BE2C (cell line): ENCODE measurements around the gene BUB1. TPM values are rescaled to one million over a fixed set of nuclear protein-coding genes. Genes with fewer than 3 reads are reported as not detected.

Experiments
- DNase-seq: peaks from one replicate; pipeline ENCODE4 v3.0.0-alpha.2; 2020
- H3K27me3 ChIP-seq: fragments of 250-450 bp; sonication (Bioruptor Pico); 2 replicates; pipeline ENCODE4 v1.5.1; 2020; ENCODE audit warnings: mild to moderate bottlenecking
- H3K36me3 ChIP-seq: fragments of 250-450 bp; sonication (Bioruptor Pico); 2 replicates; pipeline ENCODE4 v1.5.1; 2020; ENCODE audit warnings: mild to moderate bottlenecking
- H3K4me1 ChIP-seq: fragments of 250-450 bp; sonication (Bioruptor Pico); 2 replicates; pipeline ENCODE4 v1.5.1; 2020
- H3K4me3 ChIP-seq: 2 replicates; pipeline ENCODE4 v1.5.1; 2011; ENCODE audit warnings: low read depth, low read length
- H3K9me3 ChIP-seq: fragments of 250-450 bp; sonication (Bioruptor Pico); 2 replicates; pipeline ENCODE4 v1.5.1; 2020
- polyA plus RNA-seq: library from polyadenylated mRNA; unstranded; fragments of >200 nt; gene quantifications from one replicate; pipeline ENCODE4 v1.2.1, GENCODE V29; 2012; ENCODE audit warnings: low read depth, missing spikeins; ENCODE audit not compliant: insufficient read length, insufficient read depth
- TF ChIP-seq, protein P1 (sequence below): IDR thresholded peaks from 2 replicates; pipeline ENCODE4 v1.5.1; 2012; ENCODE audit warnings: mild to moderate bottlenecking, low read depth, low read length

The BUB1 gene
- polyA plus RNA-seq, result 1.2 TPM

GRCh38 chr2:110677530-110678456, at the start of gene BUB1:
Gene BUB1 (minus strand): TSS chr2:110678063. CDS start chr2:110677995, 68 bp downstream.
- TF ChIP-seq, protein P1, sequence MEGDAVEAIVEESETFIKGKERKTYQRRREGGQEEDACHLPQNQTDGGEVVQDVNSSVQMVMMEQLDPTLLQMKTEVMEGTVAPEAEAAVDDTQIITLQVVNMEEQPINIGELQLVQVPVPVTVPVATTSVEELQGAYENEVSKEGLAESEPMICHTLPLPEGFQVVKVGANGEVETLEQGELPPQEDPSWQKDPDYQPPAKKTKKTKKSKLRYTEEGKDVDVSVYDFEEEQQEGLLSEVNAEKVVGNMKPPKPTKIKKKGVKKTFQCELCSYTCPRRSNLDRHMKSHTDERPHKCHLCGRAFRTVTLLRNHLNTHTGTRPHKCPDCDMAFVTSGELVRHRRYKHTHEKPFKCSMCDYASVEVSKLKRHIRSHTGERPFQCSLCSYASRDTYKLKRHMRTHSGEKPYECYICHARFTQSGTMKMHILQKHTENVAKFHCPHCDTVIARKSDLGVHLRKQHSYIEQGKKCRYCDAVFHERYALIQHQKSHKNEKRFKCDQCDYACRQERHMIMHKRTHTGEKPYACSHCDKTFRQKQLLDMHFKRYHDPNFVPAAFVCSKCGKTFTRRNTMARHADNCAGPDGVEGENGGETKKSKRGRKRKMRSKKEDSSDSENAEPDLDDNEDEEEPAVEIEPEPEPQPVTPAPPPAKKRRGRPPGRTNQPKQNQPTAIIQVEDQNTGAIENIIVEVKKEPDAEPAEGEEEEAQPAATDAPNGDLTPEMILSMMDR, result no peak
- no peaks in the 10 kb centered on the region for H3K4me1 ChIP-seq
- DNase-seq, result peak; percentile 92
- H3K4me3 ChIP-seq, result peak within 1 kb of the TSS; percentile 83
- H3K36me3 ChIP-seq, result no peaks in the 10 kb centered on the region
- H3K27me3 ChIP-seq, result no peaks in the 10 kb centered on the region
- H3K9me3 ChIP-seq, result no peaks in the 10 kb centered on the region

DNA sequence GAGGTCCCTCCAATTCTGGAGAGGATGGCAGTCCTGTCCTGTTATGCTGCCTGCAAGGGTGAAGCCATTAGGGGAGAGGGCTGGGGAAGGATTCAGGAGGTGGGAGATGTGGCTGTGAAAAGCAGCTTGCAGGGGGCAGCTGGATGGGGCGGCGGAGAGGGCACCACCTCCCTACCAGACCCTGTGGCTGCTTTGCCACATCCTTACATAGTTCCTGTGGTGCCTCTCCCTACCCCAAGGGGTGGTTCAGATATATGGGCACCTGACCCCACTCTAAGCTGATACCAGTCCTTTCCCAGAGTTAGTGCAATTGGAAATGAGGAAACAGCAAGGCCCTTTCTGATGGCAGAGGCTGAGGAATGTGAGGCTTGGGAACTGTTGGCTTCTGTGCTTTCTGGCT, 48.4 kb upstream of the BUB1 start:
- H3K9me3 ChIP-seq, result no peaks in the 10 kb centered on the region
- TF ChIP-seq, protein P1, result no peak
- no peaks in the 10 kb centered on the region for H3K27me3 ChIP-seq
- H3K4me1 ChIP-seq, result no peaks in the 10 kb centered on the region
- no peak overlapping the region for H3K4me3 ChIP-seq
- no peaks in the 10 kb centered on the region for H3K36me3 ChIP-seq
- DNase-seq, result no peak

DNA sequence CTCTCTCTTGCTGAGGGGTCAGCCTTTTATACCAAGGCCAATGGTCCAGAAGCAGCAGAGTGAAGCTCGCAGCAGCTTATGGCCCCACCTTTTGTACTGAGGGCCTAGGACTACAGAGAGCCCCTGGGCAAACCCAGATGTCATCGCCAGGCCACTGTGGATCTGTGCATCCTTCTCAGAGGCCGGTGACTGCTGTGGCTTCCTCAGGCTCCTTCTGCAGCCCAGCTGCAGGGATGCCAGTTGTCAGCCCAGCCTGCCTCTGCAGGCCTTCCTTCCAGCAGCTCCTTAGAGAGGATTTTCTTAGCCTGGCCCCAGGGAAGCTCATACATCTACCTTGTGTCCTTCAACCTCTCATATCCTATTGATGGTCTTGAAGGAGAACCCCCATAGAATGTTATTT, 48.0 kb upstream of the BUB1 start:
- no peak for DNase-seq
- Histone ChIP-seq H3K4me3 (no peak overlapping the region), H3K9me3 (no peaks in the 10 kb centered on the region), H3K27me3 (no peaks in the 10 kb centered on the region), H3K4me1 (no peaks in the 10 kb centered on the region), H3K36me3 (no peaks in the 10 kb centered on the region)
- TF ChIP-seq, protein P1, result no peak

DNA sequence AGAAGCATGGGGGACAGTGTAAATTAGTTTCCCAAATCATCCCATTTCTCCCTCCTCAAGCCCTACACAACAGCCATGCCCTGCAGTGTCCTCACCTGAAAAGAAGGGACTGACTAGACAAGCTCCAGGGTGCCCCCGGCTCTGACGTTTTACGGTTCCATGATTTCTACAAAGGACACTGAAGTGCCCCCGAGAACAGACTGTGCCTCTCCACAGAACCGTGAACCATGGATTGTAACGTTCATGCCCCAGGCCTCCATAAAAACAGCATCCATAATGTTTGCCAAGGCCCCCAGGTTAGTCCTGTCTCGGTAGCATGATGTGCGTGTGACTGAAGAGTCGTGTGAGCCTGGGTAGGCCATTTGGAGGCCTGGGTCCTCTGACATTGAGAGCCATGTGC, 47.5 kb upstream of the BUB1 start:
- DNase-seq, result no peak
- H3K36me3 ChIP-seq, result no peaks in the 10 kb centered on the region
- H3K9me3 ChIP-seq, result no peaks in the 10 kb centered on the region
- H3K4me1 ChIP-seq, result no peaks in the 10 kb centered on the region
- no peaks in the 10 kb centered on the region for H3K27me3 ChIP-seq
- TF ChIP-seq, protein P1, result no peak
- H3K4me3 ChIP-seq, result no peak overlapping the region

- H3K4me1 ChIP-seq, result no peaks in the 10 kb centered on the region
- no peaks in the 10 kb centered on the region for H3K27me3 ChIP-seq
- no peak for DNase-seq
- no peaks in the 10 kb centered on the region for H3K36me3 ChIP-seq
- no peak overlapping the region for H3K4me3 ChIP-seq
- TF ChIP-seq, protein P1, result no peak
- H3K9me3 ChIP-seq, result no peaks in the 10 kb centered on the region
These were observed 47.0 kb upstream of the BUB1 start for GRCh38 chr2:110724820-110725219.

DNA sequence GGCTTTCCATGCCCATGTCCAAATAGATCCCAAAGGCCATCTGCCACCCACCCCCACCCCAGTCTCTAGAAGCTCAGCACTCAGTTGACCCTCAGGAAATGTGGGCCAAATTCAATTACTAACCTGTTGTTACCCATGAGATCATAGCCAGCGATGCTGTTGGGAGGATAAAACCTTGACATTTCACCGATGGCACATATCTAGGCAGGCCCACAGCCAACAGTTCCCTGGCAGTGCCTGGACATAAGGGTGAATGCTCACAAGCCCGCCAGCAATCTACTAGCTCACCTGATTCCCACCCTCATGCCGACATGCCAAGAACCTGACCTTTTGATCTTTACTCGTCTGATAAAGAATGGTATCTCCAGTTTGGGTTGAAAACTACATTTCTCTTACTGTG, 42.7 kb upstream of the BUB1 start:
- TF ChIP-seq, protein P1, result no peak
- Histone ChIP-seq H3K27me3 (no peaks in the 10 kb centered on the region), H3K4me1 (no peaks in the 10 kb centered on the region)

More for the DNA sequence above, 42.7 kb upstream of the BUB1 start:
- DNase-seq, result no peak
- H3K36me3 ChIP-seq, result no peaks in the 10 kb centered on the region
- no peak overlapping the region for H3K4me3 ChIP-seq
- no peaks in the 10 kb centered on the region for H3K9me3 ChIP-seq
